Body of pancreas (tissue), 4 donors: ENCODE results near the gene DUSP28. TPM values are rescaled to one million over a fixed set of nuclear protein-coding genes. Genes with fewer than 3 reads are reported as not detected.

Source experiments
- ATAC-seq: fragments of 150-250 bp; one replicate; pipeline ENCODE4 v1.9.1; 2016
- DNase-seq, 4 donors: peaks; one replicate each; pipeline ENCODE4 v3.0.0-alpha.2; 2019
- H3K27ac ChIP-seq, 4 donors: fragments of 200-600 bp; sonication (generic); 1 replicate in 3 of 4; 2 replicates in 1 of 4; pipeline versions ENCODE4 v1.5.1 to v1.6.1; 2016 to 2019; ENCODE audit warnings: mild to moderate bottlenecking in 1 of 4, mixed read lengths in 1 of 4, moderate library complexity in 1 of 4
- H3K27me3 ChIP-seq, 2 donors: fragments of 200-600 bp; sonication (generic); one replicate each; pipeline ENCODE4 v1.6.0; 2016; ENCODE audit warnings: mild to moderate bottlenecking in 1 of 2
- H3K36me3 ChIP-seq, 2 donors: fragments of 200-600 bp; sonication (generic); replicated peaks in 1 of 2; 2 replicates each; pipeline ENCODE4 v1.5.1; 2016; ENCODE audit warnings: low read depth in 2 of 2; ENCODE audit not compliant: insufficient read depth in 1 of 2
- H3K4me1 ChIP-seq: fragments of 200-600 bp; sonication (generic); one replicate; pipeline ENCODE4 v1.6.0; 2016
- H3K4me3 ChIP-seq, 2 donors: fragments of 200-600 bp; sonication (generic); 1 replicate in 1 of 2; 2 replicates in 1 of 2; pipeline ENCODE4 v1.5.1; 2016 to 2019
- H3K9me3 ChIP-seq, 3 donors: fragments of 200-600 bp; sonication (generic); 1 replicate in 2 of 3; 2 replicates in 1 of 3; pipeline ENCODE4 v1.5.1; 2016
- POLR2A ChIP-seq, 3 donors: fragments of 450-650 bp; IDR thresholded peaks; one replicate each; pipeline ENCODE4 v1.6.1; 2016; ENCODE audit warnings: antibody characterized with exemption in 3 of 3, mild to moderate bottlenecking in 2 of 3
- WGBS, 2 donors: methylation state at CpG; one replicate each; pipeline ENCODE4 v1.1.5; 2017; 5-methylcytosine and 5-hydroxymethylcytosine counted together
- intact Hi-C: fragments of 100-400 bp; cut with DNase I; formaldehyde crosslinking; loops from one replicate; pipeline ENCODE4 v1.15.1; 2023
- total RNA-seq, 2 donors: library from RNA; depleted of rRNA; stranded (reverse); fragments of >200 nt; gene quantifications; one replicate each; pipeline ENCODE4 v1.1.0, GENCODE V29; 2016
- TF ChIP-seq, protein P1 (sequence below), 7 experiments: fragments of 450-650 bp in 4 of 7; fragments of 200-600 bp in 3 of 7; sonication (generic) in 3 of 7; IDR thresholded peaks; one replicate each; pipeline ENCODE4 v1.5.1; 2016 to 2019; ENCODE audit warnings: antibody characterized with exemption in 7 of 7

The DUSP28 gene
- total RNA-seq, 2 donors from 2014 or later: 4.7 to 6.6 TPM

DNA sequence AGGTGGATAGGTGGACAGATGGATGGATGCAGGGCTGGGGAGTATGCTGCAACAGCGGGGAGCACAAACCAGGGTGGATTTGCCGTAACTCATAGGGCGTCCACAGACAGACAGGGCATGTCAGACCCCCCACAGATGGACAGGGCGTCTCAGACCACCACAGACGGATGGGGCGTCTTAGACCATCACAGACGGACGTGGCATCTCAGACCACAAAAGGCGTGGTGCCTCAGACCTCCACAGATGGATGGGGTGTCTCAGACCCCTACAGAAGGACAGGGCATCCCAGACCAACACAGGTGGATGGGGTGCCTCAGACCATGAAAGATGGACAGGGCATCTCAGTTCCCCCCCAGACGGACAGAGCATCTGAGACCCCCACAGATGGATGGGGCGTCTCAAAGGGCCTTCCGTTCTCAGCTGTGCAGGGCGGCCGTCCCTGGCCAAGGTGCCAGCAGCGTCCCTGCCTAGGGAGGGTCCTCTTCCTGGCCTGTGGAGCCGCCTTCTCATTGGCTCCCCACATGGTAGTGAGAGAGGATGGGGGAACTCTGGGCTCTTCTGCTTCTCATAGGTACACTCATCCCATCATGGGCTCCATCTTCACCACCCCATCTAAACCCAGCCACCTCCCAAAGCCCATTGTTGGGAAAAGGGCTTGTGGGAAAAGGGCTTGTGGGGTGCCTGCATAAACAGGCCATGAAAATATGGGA, 4.5 kb upstream of the DUSP28 start:
- DNase-seq: no peak
- TF ChIP-seq, protein P1, sequence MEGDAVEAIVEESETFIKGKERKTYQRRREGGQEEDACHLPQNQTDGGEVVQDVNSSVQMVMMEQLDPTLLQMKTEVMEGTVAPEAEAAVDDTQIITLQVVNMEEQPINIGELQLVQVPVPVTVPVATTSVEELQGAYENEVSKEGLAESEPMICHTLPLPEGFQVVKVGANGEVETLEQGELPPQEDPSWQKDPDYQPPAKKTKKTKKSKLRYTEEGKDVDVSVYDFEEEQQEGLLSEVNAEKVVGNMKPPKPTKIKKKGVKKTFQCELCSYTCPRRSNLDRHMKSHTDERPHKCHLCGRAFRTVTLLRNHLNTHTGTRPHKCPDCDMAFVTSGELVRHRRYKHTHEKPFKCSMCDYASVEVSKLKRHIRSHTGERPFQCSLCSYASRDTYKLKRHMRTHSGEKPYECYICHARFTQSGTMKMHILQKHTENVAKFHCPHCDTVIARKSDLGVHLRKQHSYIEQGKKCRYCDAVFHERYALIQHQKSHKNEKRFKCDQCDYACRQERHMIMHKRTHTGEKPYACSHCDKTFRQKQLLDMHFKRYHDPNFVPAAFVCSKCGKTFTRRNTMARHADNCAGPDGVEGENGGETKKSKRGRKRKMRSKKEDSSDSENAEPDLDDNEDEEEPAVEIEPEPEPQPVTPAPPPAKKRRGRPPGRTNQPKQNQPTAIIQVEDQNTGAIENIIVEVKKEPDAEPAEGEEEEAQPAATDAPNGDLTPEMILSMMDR (IDR thresholded peaks at IDR 0.05): no peak
- TF ChIP-seq POLR2A (IDR thresholded peaks at IDR 0.05): no peak
- H3K36me3 ChIP-seq: no peaks in the 10 kb centered on the region
- no peak overlapping the region for H3K4me3 ChIP-seq
- intact Hi-C loops: no loop called here
- WGBS, 2 donors: 82 to 87% methylated on average over 9 to 16 of the region's 16 CpGs
- peaks cover 49% of the 10 kb centered on the region for H3K4me1 ChIP-seq
- H3K27ac ChIP-seq: no peak overlapping the region
- no peaks in the 10 kb centered on the region for H3K27me3 ChIP-seq
- no peak for ATAC-seq
- H3K9me3 ChIP-seq: no peaks in the 10 kb centered on the region

DNA sequence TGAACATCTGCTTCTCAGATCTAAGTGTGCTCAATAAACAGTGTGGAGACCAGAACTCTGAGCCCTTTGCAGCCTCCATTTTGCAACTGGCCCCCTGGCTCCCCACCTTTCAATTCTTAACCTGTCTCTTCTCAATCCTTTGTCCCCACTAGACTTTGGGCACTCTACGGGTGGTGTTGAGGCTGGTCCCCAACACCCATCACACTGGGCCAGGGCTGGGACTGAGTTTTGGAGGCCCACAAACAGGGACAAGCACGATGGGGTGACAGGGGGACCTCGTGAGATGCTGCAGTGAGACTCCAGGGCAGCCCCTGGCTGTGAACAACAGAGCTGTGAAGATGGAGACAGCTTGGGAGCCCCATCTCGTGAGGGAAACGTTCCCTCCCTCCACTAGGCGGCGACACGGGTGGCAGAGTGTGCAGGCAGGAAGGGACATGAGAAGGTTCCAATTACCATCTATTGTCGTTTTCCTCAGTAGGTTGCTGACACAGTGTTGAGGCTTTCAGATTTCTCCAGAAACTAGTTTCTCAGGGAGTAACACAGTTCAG, 3.5 kb upstream of the DUSP28 start:
- ATAC-seq (no peak), DNase-seq (peak in 2 of 4 donors; percentile 29 to 30)
- H3K9me3 ChIP-seq: no peaks in the 10 kb centered on the region
- no peaks in the 10 kb centered on the region for H3K27me3 ChIP-seq
- intact Hi-C loops: no loop called here
- H3K36me3 ChIP-seq: no peaks in the 10 kb centered on the region
- TF ChIP-seq, protein P1 (IDR thresholded peaks at IDR 0.05): peak in 3 of 7 experiments; percentile 7 to 15 (median 12)
- TF ChIP-seq POLR2A (IDR thresholded peaks at IDR 0.05): no peak
- peaks cover 48% of the 10 kb centered on the region for H3K4me1 ChIP-seq
- WGBS, 2 donors: 77 to 82% methylated on average over 7 to 9 of the region's 9 CpGs
- H3K4me3 ChIP-seq: no peak overlapping the region
- H3K27ac ChIP-seq: no peak overlapping the region

DNA sequence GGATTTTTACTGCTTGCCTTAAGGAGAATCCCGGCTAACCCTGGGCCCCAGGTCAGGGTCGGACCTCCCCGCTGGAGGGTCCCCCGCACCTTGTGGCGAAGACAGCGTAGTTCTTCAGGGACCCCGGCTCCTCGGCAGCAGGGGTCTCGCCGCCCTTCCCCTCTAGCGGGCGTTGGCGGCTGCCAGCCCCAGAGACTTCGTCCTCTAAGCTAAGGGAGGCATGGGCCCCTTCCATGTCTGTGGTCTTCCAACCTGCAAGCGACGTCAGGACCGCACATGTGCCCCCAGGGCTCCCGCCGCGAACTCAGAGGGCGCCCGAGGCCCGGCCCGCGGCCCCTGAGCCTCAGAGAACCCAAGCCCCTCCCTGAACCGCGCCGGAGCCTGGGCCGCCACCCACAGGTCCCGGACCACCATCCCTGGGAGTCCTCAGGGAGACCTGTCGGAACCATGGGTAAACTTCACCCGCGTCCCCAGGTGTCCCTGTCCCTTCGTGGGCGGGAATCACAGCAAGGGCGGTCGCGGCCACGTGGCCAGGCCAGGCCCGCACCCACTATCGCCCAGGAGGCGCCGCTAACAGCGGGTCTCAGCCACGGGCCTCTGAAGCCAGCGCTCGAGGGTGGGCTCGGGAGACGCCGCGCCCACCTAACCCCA, 2.9 kb upstream of the DUSP28 start:
- Histone ChIP-seq H3K27me3 (no peaks in the 10 kb centered on the region), H3K36me3 (no peaks in the 10 kb centered on the region), H3K4me1 (peaks cover 48% of the 10 kb centered on the region), H3K9me3 (no peaks in the 10 kb centered on the region), H3K4me3 (no peak overlapping the region), H3K27ac (no peak overlapping the region)
- no peak for TF ChIP-seq POLR2A (IDR thresholded peaks at IDR 0.05)
- TF ChIP-seq, protein P1 (IDR thresholded peaks at IDR 0.05): no peak
- 46 to 73% methylated on average over 5 to 49 of the region's 51 CpGs for WGBS, 2 donors
- intact Hi-C loops: no loop called here
- peak in 2 of 4 donors; percentile 6 to 18 for DNase-seq
- ATAC-seq: no peak

DNA sequence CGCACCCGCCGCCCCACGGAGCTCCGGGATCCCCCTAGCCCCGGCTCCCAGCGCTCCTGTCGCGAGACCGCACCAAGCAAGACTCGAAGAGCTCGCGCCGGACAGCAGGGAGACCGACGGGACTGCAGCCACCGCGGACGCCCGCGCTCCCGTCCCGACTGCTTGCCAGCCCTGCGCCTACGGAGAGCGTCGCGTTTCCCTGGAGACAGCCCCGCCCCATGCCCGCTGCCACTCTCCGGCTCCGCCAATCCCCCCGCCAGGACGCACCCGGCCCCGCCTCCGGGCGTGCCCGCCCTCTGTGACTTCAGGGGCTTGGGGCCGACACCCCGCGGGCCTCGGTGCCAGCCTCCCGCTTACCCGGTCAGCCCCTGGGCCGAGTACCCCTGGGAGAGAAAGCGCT, 2.3 kb upstream of the DUSP28 start, which contains the start of gene ANKMY1:
ANKMY1 (minus strand) TSS at position 181 of the 400 bp plus-strand sequence. CDS start 653 bp downstream, outside the sequence.
- peaks cover 43% of the 10 kb centered on the region for H3K4me1 ChIP-seq
- ATAC-seq: no peak

More for the DNA sequence above, 2.3 kb upstream of the DUSP28 start, which contains the start of gene ANKMY1:
- Histone ChIP-seq H3K36me3 (no peaks in the 10 kb centered on the region), H3K4me3 (no peak within 1 kb of the TSS), H3K9me3 (no peaks in the 10 kb centered on the region), H3K27ac (no peak within 1 kb of the TSS), H3K27me3 (no peaks in the 10 kb centered on the region)
- peak; percentile 62 to 71 (median 69) for DNase-seq
- TF ChIP-seq, protein P1 (IDR thresholded peaks at IDR 0.05): no peak
- no peak for TF ChIP-seq POLR2A (IDR thresholded peaks at IDR 0.05)
- intact Hi-C loops: no loop called here
- WGBS, 2 donors: 5 to 40% methylated on average over 2 to 24 of the region's 47 CpGs
